Endothelial cell of umbilical vein (primary cell): ENCODE measurements around the gene KIF18A. TPM values are rescaled to one million over a fixed set of nuclear protein-coding genes. Genes with fewer than 3 reads are reported as not detected.

Experiments used
- BruUV-seq: library from RNA; stranded (reverse); fragments of 400-500 nt; replicated peaks from 2 replicates; lab custom pipeline; 2021; lab: Mats Ljungman, UMichigan
- CTCF ChIA-PET: fragments of 300-600, 350-600 bp; sonication (Branson Sonifier 250); formaldehyde crosslinking; loops from one replicate; lab custom pipeline; 2021; ENCODE audit warnings: antibody characterized with exemption, inconsistent platforms; lab: Charles Lee
- POLR2A ChIA-PET: fragments of 300-600, 350-600 bp; sonication (Branson Sonifier 250); formaldehyde crosslinking; loops from one replicate; lab custom pipeline; 2021; ENCODE audit warnings: antibody characterized with exemption, inconsistent platforms; lab: Charles Lee
- DNase-seq: peaks from one replicate; pipeline ENCODE4 v3.0.0-alpha.2; 2011; ENCODE audit warnings: low read depth, low spot score
- FAIRE-seq: peaks from 2 replicates; lab custom pipeline; 2011; peaks lifted over from hg19 to GRCh38; lab: Jason Lieb, UNC
- H2AFZ ChIP-seq: 2 replicates; pipeline ENCODE4 v1.6.0; 2012; ENCODE audit warnings: low read depth, low read length, control low read depth, inconsistent platforms
- H3K27ac ChIP-seq: 2 replicates; pipeline ENCODE4 v1.5.1; 2011; ENCODE audit warnings: low read depth, mild to moderate bottlenecking, control low read depth, low read length, moderate library complexity; ENCODE audit not compliant: insufficient read depth
- H3K27me3 ChIP-seq, 2 experiments: 2 replicates each; pipeline versions ENCODE4 v1.6.0 to v1.6.1; 2011; ENCODE audit warnings: low read length in 2 of 2, mixed read lengths in 1 of 2; ENCODE audit not compliant: control insufficient read depth in 2 of 2, insufficient read depth in 2 of 2
- H3K36me3 ChIP-seq, 2 experiments: 2 replicates in 1 of 2; 3 replicates in 1 of 2; pipeline ENCODE4 v1.5.1; 2011; ENCODE audit warnings: low read length in 2 of 2, mild to moderate bottlenecking in 1 of 2, moderate library complexity in 1 of 2; ENCODE audit not compliant: control insufficient read depth in 2 of 2, insufficient read depth in 2 of 2; ENCODE audit errors: extremely low read depth in 1 of 2
- H3K4me1 ChIP-seq: 3 replicates; pipeline ENCODE4 v1.5.1; 2011; ENCODE audit warnings: mild to moderate bottlenecking, low read length; ENCODE audit not compliant: control insufficient read depth, insufficient read depth; ENCODE audit errors: extremely low read depth
- H3K4me2 ChIP-seq: 2 replicates; pipeline ENCODE4 v1.6.1; 2011; ENCODE audit warnings: low read length, control low read depth, mixed read lengths; ENCODE audit not compliant: insufficient read depth
- H3K4me3 ChIP-seq, 3 experiments: fragments of 200-600 bp in 1 of 3; sonication (generic), shearing (Covaris generic) in 1 of 3; replicated peaks in 1 of 3; 2 replicates each; pipeline ENCODE4 v1.5.1; 2011 to 2016; ENCODE audit warnings: control low read depth in 3 of 3, low read length in 3 of 3, mild to moderate bottlenecking in 2 of 3, inconsistent platforms in 1 of 3, low read depth in 1 of 3, moderate library complexity in 1 of 3; ENCODE audit not compliant: insufficient read depth in 1 of 3
- H3K79me2 ChIP-seq: 2 replicates; pipeline ENCODE4 v1.6.0; 2012; ENCODE audit warnings: low read length, inconsistent platforms; ENCODE audit not compliant: control insufficient read depth, insufficient read depth
- H3K9ac ChIP-seq: replicated peaks from 2 replicates; pipeline ENCODE3; 2011; ENCODE audit warnings: low read length, control low read depth; ENCODE audit not compliant: insufficient read depth; ENCODE audit errors: extremely low read depth
- H3K9me1 ChIP-seq: replicated peaks from 3 replicates; pipeline ENCODE4 v1.6.0; 2011; ENCODE audit warnings: mild to moderate bottlenecking, low read length; ENCODE audit not compliant: control insufficient read depth, insufficient read depth; ENCODE audit errors: extremely low read depth
- H3K9me3 ChIP-seq: replicated peaks from 2 replicates; pipeline ENCODE4 v1.5.1; 2012; ENCODE audit warnings: low read length, inconsistent platforms; ENCODE audit not compliant: control insufficient read depth, insufficient read depth
- H4K20me1 ChIP-seq: replicated peaks from 2 replicates; pipeline ENCODE3; 2011; ENCODE audit warnings: mild to moderate bottlenecking, low read length; ENCODE audit not compliant: control insufficient read depth, insufficient read depth; ENCODE audit errors: extremely low read depth
- EZH2 ChIP-seq: IDR thresholded peaks from 2 replicates; pipeline ENCODE4 v1.6.1; 2012; ENCODE audit warnings: borderline replicate concordance, low read depth, mild to moderate bottlenecking, moderate library complexity, low read length, inconsistent platforms; ENCODE audit not compliant: severe bottlenecking
- FOS ChIP-seq: IDR thresholded peaks from 2 replicates; pipeline ENCODE4 v1.6.1; 2011; ENCODE audit warnings: mild to moderate bottlenecking, low read length, moderate library complexity, borderline replicate concordance; ENCODE audit not compliant: insufficient read depth
- GATA2 ChIP-seq: IDR thresholded peaks from 2 replicates; pipeline ENCODE4 v1.7.0; 2011; ENCODE audit warnings: low read depth, mild to moderate bottlenecking, moderate library complexity, mixed read lengths, low read length; ENCODE audit not compliant: insufficient read length, insufficient read depth
- JUN ChIP-seq: IDR thresholded peaks from 2 replicates; pipeline ENCODE4 v1.6.1; 2011; ENCODE audit warnings: borderline replicate concordance, low read depth; ENCODE audit not compliant: insufficient read length, insufficient read depth
- MYC ChIP-seq: IDR thresholded peaks from one replicate; pipeline ENCODE4 v1.6.1; 2011; ENCODE audit warnings: mild to moderate bottlenecking, low read depth, low read length
- POLR2A ChIP-seq: IDR thresholded peaks from 2 replicates; pipeline ENCODE4 v1.6.1; 2012; ENCODE audit warnings: low read depth, mild to moderate bottlenecking, control low read depth, low read length
- POLR2AphosphoS5 ChIP-seq: IDR thresholded peaks from 2 replicates; pipeline ENCODE4 v1.6.1; 2012; ENCODE audit warnings: low read depth, mild to moderate bottlenecking, control low read depth, low read length, moderate library complexity; ENCODE audit not compliant: insufficient read depth
- dilution Hi-C: fragments of 300-500 bp; cut with MboI; formaldehyde crosslinking; loops from one replicate; pipeline ENCODE4 v1.15.0; 2019; ENCODE audit warnings: low sequenced_read_pairs; ENCODE audit not compliant: extremely low pct_ligation_motif_present
- intact Hi-C: fragments of 100-400 bp; cut with micrococcal nuclease; formaldehyde crosslinking; loops from one replicate; pipeline ENCODE4 v1.10.0; 2022
- polyA plus RNA-seq, 4 experiments: library from polyadenylated mRNA; depleted of rRNA in 3 of 4; stranded (reverse) in 3 of 4; unstranded in 1 of 4; fragments of >200 nt; gene quantifications; 2 replicates each; pipeline versions ENCODE4 v1.2.1 to v1.2.3, GENCODE V29; 2011 to 2012; ENCODE audit warnings: missing spikeins in 1 of 4
- total RNA-seq: library from RNA; stranded (reverse); gene quantifications from 2 replicates; pipeline ENCODE4 v1.2.3, GENCODE V29; 2021
- TF ChIP-seq, protein P1 (sequence below): IDR thresholded peaks from 2 replicates; pipeline ENCODE4 v1.6.1; 2011; ENCODE audit not compliant: insufficient read depth, insufficient read length
- TF ChIP-seq, protein P2 (sequence below), 2 donors: IDR thresholded peaks; 1 replicate in 1 of 2; 2 replicates in 1 of 2; pipeline ENCODE4 v1.5.1; 2011; ENCODE audit warnings: low read length in 2 of 2, mild to moderate bottlenecking in 2 of 2, moderate library complexity in 2 of 2, control low read depth in 1 of 2, inconsistent platforms in 1 of 2, low read depth in 1 of 2; ENCODE audit not compliant: insufficient read depth in 1 of 2; ENCODE audit errors: extremely low read depth in 1 of 2

KIF18A gene
- total and polyA plus RNA-seq, 2 donors (not counting 3 experiments of a cell fraction or from before 2014, with no cell fraction given), result 2.5 to 18.5 TPM

DNA sequence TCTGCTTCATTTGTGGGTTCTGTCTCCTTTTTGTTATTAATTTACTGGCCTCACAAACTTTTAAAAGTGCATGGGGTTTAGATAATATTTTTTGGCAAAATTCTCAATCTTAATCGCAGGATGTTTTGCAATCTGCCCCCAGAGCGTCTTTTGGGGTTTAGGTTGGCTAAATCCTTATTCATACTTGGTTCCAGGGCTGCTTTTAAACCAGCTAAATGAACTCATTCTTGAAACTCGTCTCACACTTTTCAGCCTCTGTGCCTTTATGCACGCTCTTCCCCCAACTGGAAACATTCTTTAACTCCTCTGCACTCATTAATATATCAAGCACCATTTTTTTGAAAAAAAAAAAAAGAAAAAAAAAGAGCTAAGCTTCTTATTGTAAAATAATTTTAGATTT, 131.7 kb downstream of the KIF18A start:
- Histone ChIP-seq H3K4me3 (no peak overlapping the region), H3K36me3 (no peaks in the 10 kb centered on the region), H3K9me3 (no peaks in the 10 kb centered on the region), H3K4me2 (no peak overlapping the region), H3K27me3 (no peaks in the 10 kb centered on the region), H3K27ac (no peak overlapping the region), H3K9ac (no peak overlapping the region), H4K20me1 (no peaks in the 10 kb centered on the region), H2AFZ (no peak overlapping the region), H3K4me1 (no peaks in the 10 kb centered on the region), H3K79me2 (no peaks in the 10 kb centered on the region), H3K9me1 (no peaks in the 10 kb centered on the region)
- ChIA-PET CTCF (no interaction called here), POLR2A (no interaction called here)
- dilution Hi-C loops (no loop called here), intact Hi-C loops (no loop called here)
- DNase-seq (no peak), FAIRE-seq (no peak)
- TF ChIP-seq EZH2 (no peak), MYC (no peak), POLR2AphosphoS5 (no peak)
- no TSS peak for BruUV-seq

DNA sequence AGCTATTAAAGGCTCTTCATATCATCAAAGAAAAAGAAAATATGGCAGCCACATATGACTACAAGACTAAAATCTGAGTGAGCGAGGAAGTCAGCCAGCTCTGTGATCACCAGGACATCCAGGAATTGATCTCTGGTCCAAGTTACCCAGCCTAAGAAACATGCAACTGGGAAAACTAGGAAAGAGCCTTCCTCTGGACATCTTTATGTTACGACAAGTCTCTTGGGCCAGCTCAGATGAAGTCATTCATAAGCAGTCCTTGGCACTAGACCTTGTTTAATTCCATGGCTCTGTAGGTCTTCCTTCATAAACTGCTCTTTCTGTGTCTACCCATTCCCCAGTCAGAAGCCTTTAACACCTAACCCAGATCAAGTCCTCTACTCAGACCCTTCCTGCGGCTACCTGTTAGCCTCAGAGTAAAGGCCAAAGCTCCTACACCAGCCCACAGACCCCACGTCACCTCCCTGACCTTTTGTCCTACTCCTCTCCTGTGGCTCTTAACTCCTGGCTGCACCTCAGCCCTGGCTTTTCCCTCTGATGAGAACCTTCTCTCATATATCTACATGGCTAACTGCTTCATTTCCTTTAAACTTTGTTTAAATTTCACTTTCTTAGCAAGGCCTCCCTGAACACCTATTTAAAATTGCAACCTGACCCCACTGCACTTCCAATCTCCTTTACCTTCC, 134.0 kb downstream of the KIF18A start:
- dilution Hi-C loops, result no loop called here
- BruUV-seq, result no TSS peak
- intact Hi-C loops, result no loop called here
- no peak for FAIRE-seq
- no peaks in the 10 kb centered on the region for H3K4me1 ChIP-seq
- no peaks in the 10 kb centered on the region for H3K79me2 ChIP-seq
- H2AFZ ChIP-seq, result no peak overlapping the region
- ChIA-PET CTCF (interaction anchor here (1.0 kb wide), 2 partner anchors 11 to 19 kb away, joined by 3 to 4 read pairs; no protein-coding TSS in a partner anchor), POLR2A (no interaction called here)
- H3K9ac ChIP-seq, result no peak overlapping the region
- TF ChIP-seq EZH2, result no peak
- TF ChIP-seq, protein P1, sequence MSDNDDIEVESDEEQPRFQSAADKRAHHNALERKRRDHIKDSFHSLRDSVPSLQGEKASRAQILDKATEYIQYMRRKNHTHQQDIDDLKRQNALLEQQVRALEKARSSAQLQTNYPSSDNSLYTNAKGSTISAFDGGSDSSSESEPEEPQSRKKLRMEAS, result no peak
- no peak for TF ChIP-seq GATA2
- TF ChIP-seq POLR2AphosphoS5, result no peak
- TF ChIP-seq FOS, result no peak
- TF ChIP-seq, protein P2, sequence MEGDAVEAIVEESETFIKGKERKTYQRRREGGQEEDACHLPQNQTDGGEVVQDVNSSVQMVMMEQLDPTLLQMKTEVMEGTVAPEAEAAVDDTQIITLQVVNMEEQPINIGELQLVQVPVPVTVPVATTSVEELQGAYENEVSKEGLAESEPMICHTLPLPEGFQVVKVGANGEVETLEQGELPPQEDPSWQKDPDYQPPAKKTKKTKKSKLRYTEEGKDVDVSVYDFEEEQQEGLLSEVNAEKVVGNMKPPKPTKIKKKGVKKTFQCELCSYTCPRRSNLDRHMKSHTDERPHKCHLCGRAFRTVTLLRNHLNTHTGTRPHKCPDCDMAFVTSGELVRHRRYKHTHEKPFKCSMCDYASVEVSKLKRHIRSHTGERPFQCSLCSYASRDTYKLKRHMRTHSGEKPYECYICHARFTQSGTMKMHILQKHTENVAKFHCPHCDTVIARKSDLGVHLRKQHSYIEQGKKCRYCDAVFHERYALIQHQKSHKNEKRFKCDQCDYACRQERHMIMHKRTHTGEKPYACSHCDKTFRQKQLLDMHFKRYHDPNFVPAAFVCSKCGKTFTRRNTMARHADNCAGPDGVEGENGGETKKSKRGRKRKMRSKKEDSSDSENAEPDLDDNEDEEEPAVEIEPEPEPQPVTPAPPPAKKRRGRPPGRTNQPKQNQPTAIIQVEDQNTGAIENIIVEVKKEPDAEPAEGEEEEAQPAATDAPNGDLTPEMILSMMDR (IDR thresholded peaks at IDR 0.05; ENCODE audit: extremely low read depth in 1 of 2, insufficient read depth in 1 of 2, low read depth in 1 of 2, low read length in 2 of 2), result no peak
- TF ChIP-seq POLR2A, result no peak
- no peak for TF ChIP-seq JUN
- no peak for TF ChIP-seq MYC
- H3K9me3 ChIP-seq, result no peaks in the 10 kb centered on the region
- no peaks in the 10 kb centered on the region for H3K27me3 ChIP-seq
- no peaks in the 10 kb centered on the region for H3K36me3 ChIP-seq
- no peak overlapping the region for H3K4me3 ChIP-seq
- no peaks in the 10 kb centered on the region for H4K20me1 ChIP-seq
- no peak overlapping the region for H3K27ac ChIP-seq
- no peak overlapping the region for H3K4me2 ChIP-seq
- no peak for DNase-seq
- no peaks in the 10 kb centered on the region for H3K9me1 ChIP-seq
